HG03520 (cell line): ENCODE measurements around the gene THBS1.

Experiments used
- ATAC-seq: cut with Tn5 transposase; IDR thresholded peaks from one replicate; pipeline ENCODE4 v1.9.1; 2021; ENCODE audit warnings: mild to moderate bottlenecking, moderate library complexity; ENCODE audit not compliant: unreplicated experiment

Gene THBS1

DNA sequence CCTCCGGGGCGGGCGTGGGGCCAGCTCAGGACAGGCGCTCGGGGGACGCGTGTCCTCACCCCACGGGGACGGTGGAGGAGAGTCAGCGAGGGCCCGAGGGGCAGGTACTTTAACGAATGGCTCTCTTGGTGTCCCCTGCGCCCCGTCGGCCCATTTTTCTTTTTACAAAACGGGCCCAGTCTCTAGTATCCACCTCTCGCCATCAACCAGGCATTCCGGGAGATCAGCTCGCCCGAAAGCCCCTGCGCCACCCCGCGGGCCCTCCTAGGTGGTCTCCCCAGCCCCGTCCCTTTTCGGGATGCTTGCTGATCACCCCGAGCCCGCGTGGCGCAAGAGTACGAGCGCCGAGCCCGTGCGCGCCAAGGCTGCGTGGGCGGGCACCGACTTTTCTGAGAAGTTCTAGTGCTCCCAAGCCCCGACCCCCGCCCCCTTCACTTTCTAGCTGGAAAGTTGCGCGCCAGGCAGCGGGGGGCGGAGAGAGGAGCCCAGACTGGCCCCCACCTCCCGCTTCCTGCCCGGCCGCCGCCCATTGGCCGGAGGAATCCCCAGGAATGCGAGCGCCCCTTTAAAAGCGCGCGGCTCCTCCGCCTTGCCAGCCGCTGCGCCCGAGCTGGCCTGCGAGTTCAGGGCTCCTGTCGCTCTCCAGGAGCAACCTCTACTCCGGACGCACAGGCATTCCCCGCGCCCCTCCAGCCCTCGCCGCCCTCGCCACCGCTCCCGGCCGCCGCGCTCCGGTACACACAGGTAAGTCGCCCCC lies at the start of gene THBS1:
THBS1 (plus strand) TSS at position 595 of the 757 bp plus-strand sequence. CDS start 779 bp downstream, outside the sequence.
- ATAC-seq, result peak; percentile 14

DNA sequence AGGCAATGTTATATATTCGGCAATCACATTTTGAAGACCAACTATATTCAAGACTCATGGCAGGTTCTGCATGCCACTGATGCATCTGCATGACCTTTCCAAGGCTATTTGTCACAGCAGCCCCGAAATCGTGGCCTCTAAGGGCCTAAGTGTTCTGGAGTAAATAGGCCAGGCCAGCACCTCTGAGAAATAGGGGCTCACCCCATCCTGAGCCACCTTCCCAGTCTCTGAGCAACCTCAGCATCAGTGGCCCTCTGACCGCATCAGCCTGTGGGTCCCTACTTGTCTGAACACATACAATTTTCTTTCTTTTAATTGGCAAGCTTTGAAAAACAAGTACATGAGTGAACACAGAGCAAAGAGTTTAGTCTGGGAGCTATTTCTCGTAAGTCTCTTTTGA lies 45.9 kb upstream of the THBS1 start:
- no peak for ATAC-seq

DNA sequence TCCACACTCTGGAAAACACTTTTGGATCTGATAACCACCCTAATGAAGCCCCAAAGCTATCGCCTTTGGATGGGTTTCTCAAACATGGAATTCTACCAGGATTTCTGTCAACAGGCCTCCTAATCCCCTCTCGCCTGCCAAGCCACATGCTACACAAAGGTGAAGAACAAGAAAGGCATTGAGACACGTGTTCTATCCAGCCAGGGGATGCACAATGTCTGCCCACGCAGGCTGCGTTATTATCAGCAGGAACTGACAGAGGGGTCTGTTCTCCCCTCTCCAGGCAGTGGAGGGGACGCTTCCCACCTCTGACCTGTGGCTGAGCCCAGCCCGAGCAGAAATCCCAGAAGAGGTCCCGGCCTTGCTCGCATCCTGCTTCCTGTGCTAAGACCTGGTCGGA lies 45.4 kb upstream of the THBS1 start:
- no peak for ATAC-seq

DNA sequence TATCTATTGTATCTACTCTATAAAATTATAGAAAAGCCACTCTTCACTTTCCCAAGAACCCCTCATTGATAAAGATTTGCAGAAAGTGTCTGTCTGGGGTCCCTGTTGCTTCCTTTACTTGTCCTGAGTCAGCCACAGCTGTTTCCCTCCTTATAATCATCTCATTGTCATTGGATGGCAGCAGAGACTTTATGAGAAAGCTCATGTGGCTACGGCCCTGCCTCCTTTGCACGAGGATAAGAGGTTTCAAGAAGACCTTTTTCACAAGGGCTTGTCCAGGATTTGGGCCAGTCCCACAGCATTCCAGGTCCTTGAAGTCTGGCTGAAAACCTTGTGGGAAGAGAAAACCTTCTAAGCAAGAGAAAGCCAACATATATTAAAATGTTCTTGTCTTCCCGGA lies 41.9 kb upstream of the THBS1 start:
- no peak for ATAC-seq

DNA sequence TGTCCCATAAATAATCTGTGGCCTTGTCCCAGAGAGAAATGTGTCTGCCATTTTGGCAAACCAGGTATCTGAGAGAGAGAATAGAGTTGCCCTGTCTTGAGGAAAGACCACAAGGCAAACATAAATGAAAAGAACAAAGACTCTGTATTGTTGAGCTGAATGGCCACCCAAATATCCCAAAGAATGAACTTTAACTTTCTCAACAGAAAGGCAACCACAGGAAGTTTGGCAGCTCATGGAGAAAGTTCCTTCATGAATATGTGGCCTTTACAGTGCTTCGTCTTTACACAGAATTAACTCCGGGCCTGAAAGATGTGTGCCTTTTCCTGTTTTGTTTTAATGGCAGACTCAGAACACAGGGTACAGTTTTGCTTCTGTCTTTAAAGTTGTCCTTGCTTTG lies 41.4 kb upstream of the THBS1 start:
- ATAC-seq, result no peak

DNA sequence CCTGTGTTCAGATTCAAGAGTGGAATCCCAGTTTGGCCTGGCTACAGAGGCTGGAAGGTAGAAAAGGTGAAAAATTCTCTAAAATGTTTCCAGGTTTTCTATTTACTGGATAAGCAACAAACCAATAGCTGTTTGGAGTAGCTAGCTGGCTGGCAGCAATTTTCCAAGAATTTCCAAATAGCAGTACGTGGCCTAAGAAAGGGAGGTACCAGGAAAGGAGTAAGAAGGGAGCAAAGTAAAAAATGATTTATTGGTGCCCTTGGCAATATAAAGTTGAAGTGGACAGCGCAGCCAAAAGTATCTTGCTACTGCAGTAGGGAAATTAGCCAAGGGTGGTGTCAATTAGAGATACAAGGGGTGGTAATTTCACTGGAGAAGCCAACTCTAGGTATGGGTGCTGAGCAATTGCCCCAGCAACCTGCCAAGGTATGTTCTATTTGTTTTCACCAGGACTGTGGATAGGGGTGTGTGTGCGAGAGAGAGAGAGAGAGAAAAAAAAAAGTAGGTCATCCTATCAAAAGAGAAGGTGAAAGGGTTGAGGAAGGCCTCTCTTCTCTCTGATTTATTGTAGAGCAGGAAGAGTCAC lies 40.8 kb upstream of the THBS1 start:
- ATAC-seq, result no peak

DNA sequence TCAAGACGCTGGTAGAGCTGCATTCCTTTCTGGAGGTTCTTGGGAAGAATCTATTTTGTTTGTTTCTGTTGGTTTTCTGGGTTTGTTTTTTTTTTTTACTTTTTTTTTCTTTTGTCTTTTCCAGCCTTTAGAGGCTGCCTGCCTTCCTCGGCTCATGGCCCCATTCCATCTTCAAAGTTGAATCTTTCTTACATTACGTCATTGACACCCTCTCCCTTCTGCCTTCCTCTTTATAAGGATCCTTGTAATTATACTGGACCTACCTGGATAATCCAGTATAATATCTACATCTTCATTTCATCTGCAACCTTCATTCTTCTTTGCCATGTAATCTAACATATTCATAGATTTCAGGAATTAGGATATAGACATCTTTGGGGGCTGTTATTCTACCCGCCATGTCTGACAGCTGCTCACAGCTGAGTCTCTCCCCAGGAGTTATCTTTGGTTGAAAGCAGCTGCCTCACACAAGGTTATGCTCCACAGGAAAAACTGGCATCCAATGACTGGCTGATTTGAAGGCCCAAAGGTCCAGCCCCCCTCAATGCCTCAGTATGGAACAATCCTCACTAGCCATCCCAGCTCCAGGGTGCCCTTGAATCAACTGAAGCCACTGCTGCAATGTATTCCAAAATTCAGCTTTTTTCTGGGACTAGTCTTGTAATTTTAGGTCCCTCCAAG lies 38.4 kb upstream of the THBS1 start:
- no peak for ATAC-seq

DNA sequence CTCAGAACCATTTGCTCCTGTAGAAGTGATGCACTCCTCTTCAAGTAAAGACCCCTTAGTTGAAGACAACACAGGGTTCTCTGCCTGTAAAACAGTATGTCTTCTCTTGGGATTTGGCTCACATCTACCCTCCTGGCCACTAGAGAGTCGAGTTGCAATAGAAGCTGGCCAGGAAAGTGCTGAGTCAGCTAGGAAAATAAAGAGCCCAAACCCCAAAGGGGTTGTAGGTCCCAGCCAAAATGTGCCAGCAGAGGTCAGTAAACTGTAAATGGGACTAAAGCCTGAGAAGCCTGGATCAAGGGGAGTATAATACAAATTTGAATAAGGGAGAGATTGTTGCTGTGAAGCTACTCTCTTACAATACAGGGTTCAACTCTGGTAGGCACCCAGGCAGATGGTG lies 37.2 kb upstream of the THBS1 start:
- no peak for ATAC-seq

DNA sequence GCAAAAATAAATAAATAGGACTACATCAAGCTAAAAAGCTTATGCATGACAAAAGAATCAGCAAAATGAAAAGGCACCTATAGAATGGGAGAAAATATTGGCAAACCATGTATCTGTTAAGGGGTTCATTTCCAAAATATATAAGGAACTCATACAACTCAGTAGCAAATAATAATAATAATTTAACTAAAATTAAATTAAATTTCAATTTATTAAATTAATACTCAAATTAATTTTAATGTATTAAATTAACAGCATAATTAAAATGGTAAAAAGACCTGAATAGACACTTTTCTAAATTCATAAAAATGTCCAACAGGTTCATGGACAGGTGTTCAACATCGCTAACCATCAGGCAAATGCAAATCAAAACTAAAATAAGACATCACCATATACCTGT lies 34.0 kb upstream of the THBS1 start:
- ATAC-seq, result no peak

DNA sequence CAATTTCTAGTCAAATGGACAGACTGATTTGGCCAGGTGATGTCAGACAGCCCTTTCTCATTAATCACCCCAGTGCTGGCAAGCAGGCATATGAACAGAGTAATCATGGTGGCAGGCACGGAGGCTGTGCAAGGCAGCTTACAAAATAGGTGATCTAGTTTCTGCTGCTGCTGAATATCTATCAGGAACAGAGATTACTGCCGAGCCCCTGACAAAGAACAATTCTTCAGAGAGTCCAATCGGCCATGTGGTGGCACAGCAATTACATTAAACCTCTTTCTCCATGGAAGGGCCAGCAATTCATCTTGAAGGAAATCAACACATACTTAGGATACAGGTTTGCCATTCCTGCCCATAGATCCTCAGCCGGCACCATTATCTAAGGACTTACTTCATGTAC lies 32.3 kb upstream of the THBS1 start:
- ATAC-seq, result no peak

DNA sequence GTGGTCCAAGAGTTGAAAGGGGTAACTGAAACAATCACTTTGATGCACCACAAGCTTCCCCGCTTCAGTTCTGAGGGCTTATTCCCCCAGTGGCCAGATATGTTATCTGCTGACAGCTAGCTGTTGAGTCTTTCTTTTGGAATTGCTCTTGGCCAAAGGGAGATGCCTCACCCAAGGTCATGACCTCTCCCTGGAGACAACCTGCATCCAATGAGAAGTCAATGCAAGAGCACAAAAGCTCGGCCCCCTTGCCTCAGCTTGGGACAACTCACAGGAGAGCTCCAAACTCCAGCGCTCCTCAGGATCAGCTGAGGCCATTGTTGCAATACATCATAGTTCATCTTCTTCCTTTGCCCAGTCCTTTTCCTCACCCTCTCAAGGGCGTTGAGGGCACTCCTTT lies 31.0 kb upstream of the THBS1 start:
- ATAC-seq, result no peak

DNA sequence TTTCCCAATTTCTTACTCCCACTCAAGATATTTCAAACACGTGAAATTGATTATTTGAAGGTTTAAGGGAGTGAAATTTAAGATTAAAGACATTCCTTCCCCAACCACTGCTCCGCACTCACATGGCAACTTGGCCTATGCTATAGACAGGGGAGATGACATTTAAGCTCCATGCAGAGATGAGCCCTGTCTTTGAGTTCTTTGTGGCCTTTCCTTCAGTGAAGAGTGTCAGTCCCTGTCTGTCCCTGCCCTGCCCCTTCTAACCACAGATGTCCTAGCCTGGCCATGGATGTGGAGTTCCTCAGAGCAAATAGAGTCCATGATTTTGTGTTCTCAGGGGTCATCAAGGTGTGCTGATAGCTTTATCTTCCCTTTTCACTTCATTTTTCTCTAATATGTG lies 29.4 kb upstream of the THBS1 start:
- no peak for ATAC-seq

DNA sequence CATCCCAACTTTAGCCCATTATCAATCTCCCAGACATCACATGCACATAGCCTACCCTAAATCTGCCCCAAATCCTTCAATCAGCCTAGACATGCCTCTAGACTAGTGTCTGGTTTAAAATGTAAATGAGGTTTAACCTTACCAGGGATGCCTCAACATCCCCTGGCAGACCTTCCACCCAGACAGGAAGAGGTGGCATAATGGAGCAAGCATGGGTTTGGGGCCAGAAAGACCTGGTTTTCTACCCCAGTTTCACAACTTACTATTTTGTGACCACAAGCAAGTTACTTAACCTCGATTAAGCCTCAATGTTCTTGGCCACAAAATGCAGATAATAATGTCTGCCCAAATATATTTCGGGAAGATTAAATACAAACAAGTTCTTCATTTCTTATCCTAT lies 28.3 kb upstream of the THBS1 start:
- no peak for ATAC-seq

DNA sequence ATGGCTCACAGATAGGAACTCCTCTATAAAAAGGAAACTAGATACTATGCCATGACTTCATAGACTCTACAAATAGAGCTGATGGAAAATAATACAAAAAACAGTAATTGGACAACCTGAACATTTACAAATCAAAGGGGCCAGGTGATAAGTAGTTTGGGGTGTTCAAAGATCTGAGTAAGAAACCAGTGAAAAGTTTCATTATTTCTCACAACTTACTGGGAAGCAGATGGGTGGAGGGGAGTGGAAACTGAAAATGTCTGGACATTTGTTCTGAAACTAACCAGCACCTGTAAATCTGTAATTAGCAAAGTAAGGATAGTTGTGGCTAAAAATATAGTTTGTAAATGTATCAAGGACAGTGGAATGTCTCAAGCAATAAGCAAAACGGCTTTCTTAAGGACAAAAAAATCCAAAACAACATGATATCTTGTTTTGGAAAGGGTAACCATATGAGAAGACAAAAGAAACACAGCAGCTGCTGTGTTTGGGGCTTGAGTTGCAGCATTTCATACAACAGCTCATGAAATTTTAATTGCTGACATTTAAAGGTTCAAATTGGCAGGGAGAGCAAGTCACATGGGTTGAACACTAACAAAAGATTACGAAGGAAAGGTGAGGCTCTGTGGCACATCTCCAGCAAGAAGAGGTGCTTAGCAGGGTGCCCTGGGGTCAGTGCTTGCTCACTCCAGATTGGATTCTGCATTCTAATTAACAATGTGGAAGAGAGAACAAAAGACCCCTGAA lies 26.8 kb upstream of the THBS1 start:
- ATAC-seq, result no peak

DNA sequence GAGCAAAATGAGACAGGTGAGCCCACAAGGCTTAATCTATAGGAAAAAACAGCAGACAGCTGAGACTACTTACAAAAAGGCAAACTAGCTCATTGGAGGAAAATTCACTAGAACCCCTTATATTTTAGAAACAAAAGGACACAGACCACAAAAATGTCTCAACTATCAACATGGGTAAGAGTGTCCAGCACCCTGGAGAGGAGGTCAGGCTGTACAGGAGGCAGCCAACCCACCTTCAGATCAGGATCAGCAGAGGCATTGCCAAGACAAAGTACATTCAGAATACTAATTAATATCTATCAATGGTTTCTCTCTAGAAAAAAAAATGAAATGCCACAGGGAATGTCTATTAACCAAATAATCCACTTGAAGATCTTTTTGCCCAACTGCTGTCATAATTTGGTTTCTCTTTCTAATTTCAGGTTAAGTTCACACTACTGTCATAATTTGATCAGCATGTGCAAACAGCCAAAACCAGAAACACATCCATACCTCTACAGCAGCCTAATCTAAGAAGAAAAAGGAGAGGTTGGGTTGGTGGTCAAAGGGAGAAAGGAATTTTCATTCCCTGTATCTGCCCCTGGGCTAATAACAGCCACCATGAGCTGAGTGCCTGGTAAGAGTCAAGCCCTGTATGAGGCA lies 26.0 kb upstream of the THBS1 start:
- no peak for ATAC-seq

DNA sequence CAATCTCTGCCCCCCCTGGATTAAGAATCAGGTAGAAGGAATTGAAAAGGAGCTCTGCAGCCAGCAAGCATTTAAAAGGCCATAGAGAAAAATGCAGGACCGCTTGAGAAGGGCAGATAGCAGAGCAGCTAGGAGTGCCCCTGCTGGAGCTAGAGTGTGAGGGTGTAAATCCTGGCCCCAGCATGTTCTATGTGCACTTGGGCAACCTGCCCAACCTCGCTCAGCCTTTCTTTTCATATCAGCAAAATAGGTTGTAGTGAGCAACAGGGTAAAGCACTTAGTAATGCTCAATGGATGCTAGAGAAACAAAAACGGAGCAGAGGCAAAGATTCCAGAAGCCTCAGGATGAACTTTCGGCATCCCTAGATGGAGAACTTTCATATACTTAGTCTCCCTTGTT lies 25.0 kb upstream of the THBS1 start:
- ATAC-seq, result no peak

DNA sequence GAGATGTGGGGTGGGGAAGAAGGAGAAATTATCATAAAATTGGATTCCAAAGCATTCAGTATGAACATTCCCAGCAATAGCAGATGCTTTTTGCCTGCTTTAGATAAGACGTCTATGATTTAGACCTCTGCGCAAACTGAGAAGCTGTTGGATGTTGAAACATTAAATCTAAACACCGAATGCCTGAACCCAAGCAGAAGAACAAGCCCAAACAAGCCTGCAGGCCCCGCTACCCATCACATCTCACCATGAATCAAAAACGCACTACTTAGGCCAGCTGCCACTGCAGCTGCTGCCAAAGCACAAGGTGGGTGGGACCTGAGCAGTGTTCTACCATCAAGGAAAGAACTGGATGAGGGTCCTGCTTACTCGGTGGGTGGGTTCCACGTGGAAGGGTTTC lies 24.4 kb upstream of the THBS1 start:
- no peak for ATAC-seq

DNA sequence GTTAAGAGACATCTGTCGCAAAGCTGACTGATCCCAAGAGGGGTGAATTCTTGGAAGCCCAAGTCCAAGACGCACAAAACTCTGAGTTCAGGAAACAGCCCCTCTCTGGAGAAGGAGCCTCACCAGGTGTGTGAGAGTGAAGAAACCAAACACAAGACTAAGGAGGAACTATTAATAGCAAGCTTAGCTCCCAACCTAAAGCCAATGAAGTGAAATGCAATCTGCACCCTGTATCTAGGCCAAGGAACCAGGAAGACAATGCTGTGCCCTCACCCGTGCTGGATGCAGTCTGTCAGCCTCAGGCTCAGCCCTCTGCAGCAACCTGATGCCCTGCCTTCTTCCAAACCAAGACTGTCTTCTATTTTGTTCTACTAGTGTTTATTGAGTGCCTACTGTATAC lies 22.5 kb upstream of the THBS1 start:
- no peak for ATAC-seq

DNA sequence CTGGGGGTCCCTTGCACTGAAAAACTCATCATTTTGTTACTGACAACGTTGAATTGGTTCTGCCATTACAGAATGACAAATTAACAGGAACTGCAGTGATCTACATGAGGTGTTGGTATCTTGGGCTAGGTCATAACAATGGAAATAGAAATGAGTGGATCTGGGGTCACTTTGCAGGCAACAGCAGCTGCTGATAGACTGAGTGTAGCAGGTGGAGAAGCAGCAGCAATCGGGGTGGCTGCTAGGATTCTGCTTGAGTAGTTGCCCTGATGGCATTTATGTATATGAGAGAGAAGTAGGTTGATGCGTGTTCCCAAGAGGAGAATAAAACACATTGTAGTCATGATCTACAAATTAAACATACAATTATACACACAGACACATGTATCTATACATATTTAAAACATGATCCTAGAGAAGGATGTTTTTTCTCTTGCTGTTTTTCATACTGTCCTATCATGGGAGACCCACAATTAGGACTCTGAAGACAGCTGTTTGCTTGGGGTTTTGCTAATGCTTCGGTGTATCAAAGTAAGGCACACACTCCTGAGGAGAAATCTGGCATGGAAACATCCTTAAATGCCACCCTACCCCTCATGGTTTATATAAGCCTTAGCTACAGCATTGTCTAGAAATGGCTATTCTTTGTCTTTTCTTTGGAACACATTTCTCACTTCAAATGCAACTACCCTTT lies 15.8 kb upstream of the THBS1 start:
- ATAC-seq, result no peak

DNA sequence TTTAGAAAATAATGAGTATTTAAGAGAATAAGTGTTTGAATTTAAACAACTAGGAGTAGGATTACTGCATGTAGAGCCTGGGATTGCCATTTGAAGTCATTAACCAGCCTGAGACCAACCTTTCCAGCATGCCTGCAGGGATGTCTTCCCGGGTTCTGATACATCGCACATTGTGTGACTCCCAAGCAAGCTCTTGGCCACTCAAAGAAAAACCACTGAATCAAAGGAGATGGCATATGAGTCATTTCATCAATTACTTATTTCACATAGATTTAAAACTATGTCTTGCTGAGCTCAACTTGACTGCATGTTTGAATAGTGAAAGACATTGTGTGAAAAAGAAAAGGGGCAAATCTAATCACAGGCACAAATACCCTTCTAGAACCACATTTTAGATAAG lies 15.0 kb upstream of the THBS1 start:
- ATAC-seq, result no peak

DNA sequence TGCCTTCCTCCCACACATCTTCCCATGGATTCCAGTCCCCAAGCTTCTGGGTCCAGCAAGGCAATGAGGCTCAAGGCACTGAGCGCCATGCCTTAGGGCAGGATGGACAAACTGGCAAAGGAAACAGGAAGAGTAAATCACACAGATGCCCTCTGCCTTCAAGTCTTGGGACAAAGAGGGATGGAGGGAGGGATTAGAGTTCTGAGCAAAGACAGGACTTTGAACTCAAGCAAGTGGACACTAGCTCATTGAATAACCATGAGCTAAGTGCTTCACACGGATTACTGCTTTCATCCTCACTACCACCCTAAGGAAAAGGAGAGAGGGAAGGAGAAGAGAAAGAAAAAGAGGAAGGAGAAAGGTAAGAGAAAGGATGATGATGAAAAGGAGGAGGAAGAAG lies 7.6 kb upstream of the THBS1 start:
- ATAC-seq, result no peak
